ENCODE measurements around the gene CLCN6.
A peak's percentile ranks its signal among the peaks of the same experiment; 100 is the strongest.

Gene CLCN6, protein sequence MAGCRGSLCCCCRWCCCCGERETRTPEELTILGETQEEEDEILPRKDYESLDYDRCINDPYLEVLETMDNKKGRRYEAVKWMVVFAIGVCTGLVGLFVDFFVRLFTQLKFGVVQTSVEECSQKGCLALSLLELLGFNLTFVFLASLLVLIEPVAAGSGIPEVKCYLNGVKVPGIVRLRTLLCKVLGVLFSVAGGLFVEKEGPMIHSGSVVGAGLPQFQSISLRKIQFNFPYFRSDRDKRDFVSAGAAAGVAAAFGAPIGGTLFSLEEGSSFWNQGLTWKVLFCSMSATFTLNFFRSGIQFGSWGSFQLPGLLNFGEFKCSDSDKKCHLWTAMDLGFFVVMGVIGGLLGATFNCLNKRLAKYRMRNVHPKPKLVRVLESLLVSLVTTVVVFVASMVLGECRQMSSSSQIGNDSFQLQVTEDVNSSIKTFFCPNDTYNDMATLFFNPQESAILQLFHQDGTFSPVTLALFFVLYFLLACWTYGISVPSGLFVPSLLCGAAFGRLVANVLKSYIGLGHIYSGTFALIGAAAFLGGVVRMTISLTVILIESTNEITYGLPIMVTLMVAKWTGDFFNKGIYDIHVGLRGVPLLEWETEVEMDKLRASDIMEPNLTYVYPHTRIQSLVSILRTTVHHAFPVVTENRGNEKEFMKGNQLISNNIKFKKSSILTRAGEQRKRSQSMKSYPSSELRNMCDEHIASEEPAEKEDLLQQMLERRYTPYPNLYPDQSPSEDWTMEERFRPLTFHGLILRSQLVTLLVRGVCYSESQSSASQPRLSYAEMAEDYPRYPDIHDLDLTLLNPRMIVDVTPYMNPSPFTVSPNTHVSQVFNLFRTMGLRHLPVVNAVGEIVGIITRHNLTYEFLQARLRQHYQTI

GRCh38 chr1:11805422-11806306 lies at the start of gene CLCN6, which contains the start of gene MTHFR:
Gene CLCN6, plus strand, starts transcription at chr1:11806191. Its CDS starts 72 bp downstream, at chr1:11806263.
Gene MTHFR, minus strand, starts transcription at chr1:11805964. Its CDS starts 2,848 bp downstream, at chr1:11803116.
- ChIA-PET CTCF (interaction anchor here (0.8 to 1.6 kb wide), 6 partner anchors 9 to 142 kb away, joined by 3 to 9 read pairs (median 4); partner anchors contain the start of gene FBXO6), POLR2A (interaction anchor here (0.6 to 1.9 kb wide), 4 partner anchors 9 to 652 kb away, joined by 3 to 27 read pairs (median 6); no protein-coding TSS in a partner anchor)
- TF ChIP-seq CTCF (IDR thresholded peaks at IDR 0.05; ENCODE audit: control extremely low read depth, extremely low read depth, low read depth, missing control alignments), result no peak
- peak; percentile 99 for DNase-seq (ENCODE audit: extremely low spot score)

DNA sequence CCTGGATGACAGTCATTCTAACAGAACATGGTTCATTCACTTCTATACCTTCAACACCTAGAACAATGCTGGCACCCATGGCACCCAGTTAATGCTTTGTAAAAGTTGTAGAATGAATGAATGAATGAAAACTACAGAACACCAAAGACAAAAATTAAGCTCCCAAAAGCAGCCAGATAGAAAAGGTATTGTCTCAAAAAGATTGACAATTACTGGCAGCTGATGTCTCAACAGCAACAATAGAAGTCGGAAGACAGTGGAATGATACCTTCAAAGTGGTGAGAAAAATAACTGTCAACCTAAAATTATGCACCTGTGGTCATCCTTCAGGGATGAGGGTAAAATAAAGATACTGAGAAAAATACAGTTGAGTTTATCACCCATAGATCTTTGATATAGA lies 48.9 kb upstream of the CLCN6 start:
- POLR2A ChIA-PET, result no interaction called here
- CTCF ChIA-PET, result interaction anchor here (1.0 kb wide), 1 partner anchor 516 kb away, joined by 3 read pairs; no protein-coding TSS in a partner anchor
- TF ChIP-seq CTCF (IDR thresholded peaks at IDR 0.05; ENCODE audit: control extremely low read depth, extremely low read depth, low read depth, missing control alignments), result no peak
- DNase-seq (ENCODE audit: extremely low spot score), result no peak

- POLR2A ChIA-PET, result no interaction called here
- TF ChIP-seq CTCF (IDR thresholded peaks at IDR 0.05; ENCODE audit: control extremely low read depth, extremely low read depth, low read depth, missing control alignments), result no peak
- no peak for DNase-seq (ENCODE audit: extremely low spot score)
- CTCF ChIA-PET, result interaction anchor here (1.9 kb wide), 1 partner anchor 10 kb away, joined by 6 read pairs; no protein-coding TSS in a partner anchor
Observed at GRCh38 chr1:11759791-11760190, 46.2 kb upstream of the CLCN6 start.

DNA sequence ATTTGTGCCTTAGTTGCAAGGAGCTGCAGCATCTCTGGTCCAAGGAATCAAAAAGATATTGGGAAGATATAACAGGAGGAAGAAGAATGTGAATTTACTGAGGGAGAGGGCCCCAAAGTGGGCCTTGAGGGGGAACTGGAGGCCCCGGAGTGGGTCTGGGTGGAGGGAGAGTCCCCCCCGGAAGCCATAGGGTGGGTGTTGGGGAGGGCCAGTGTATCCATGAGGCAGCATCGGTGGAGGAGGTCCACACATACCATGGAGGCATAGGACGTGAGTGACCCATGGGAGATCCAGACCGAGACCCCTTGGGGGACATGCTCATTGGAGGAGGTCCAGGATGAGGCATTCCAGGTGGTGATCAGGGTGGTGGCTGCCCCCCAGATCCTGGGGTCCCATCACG lies 44.7 kb upstream of the CLCN6 start:
- DNase-seq (ENCODE audit: extremely low spot score), result no peak
- ChIA-PET POLR2A (no interaction called here), CTCF (no interaction called here)
- no peak for TF ChIP-seq CTCF (IDR thresholded peaks at IDR 0.05; ENCODE audit: control extremely low read depth, extremely low read depth, low read depth, missing control alignments)

DNA sequence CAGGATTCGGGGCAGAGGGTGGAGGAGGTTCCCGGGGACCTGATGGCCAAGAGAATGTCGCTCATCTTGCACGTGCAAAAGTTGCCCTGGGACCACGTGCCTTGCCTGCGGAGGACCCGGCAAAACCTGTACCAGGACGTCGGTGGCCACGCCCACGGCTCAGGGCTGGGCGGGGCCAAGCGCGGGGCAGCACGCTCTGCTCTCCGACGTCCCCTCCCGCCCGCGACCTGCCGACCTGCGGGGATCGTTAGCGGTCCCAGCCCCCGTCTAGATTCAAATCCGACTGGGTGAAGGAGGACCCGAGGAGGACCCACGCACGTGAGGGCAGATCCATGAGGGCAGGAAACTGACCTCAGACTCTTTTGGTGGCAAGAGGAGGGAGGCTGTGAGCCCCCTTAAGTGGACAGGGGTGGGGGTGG lies 44.0 kb upstream of the CLCN6 start, which contains the start of gene C1orf167:
TSS of gene C1orf167 (plus strand) at position 206 of the 419 bp plus-strand sequence. CDS start 2,208 bp downstream, outside the sequence.
- POLR2A ChIA-PET, result no interaction called here
- DNase-seq (ENCODE audit: extremely low spot score), result no peak
- CTCF ChIA-PET, result no interaction called here
- no peak for TF ChIP-seq CTCF (IDR thresholded peaks at IDR 0.05; ENCODE audit: control extremely low read depth, extremely low read depth, low read depth, missing control alignments)
